Activated gamma-delta T cell (primary cell): ENCODE data around the gene PERM1.
"Not testable (repeated sequence)": the region's sequence is repeated elsewhere in the genome, so short reads cannot be mapped to it uniquely, and the experiment has no call there.

Experiments used
- DNase-seq: peaks from one replicate; lab custom pipeline; 2025; lab: John Stamatoyannopoulos, UW

Gene PERM1

GRCh38 chr1:964691-965525, 17.0 kb downstream of the PERM1 start:
- DNase-seq = no peak

- no peak for DNase-seq
These were observed 18.0 kb downstream of the PERM1 start for GRCh38 chr1:963746-964525.

GRCh38 chr1:963301-963651, 18.6 kb downstream of the PERM1 start:
- DNase-seq = no peak

- no peak for DNase-seq
These were observed 19.3 kb downstream of the PERM1 start for GRCh38 chr1:962381-963300.

DNA sequence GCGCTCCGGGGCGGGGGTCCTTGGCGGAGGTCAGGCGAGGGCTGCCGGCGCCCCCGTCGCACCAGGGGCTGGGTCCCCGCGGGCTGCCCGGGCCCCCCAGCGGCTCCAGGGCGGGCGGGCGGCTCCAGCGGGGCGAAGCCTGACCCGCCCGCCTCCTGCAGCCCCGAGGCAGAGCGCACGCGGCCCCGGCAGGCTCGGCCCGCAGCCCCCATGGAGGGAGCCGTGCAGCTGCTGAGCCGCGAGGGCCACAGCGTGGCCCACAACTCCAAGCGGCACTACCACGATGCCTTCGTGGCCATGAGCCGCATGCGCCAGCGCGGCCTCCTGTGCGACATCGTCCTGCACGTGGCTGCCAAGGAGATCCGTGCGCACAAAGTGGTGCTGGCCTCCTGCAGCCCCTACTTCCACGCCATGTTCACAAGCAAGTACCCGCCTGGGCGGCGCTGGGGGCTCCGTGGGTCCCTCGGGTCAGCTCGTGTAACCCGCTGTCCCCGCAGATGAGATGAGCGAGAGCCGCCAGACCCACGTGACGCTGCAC, 20.7 kb downstream of the PERM1 start:
- DNase-seq = no peak

GRCh38 chr1:960363-961131, 21.3 kb downstream of the PERM1 start, which contains the start of gene KLHL17:
Gene KLHL17 (plus strand): TSS chr1:960584. CDS start chr1:960694, 110 bp downstream.
- peak; percentile 73 for DNase-seq

- DNase-seq = no peak
These were observed 22.0 kb downstream of the PERM1 start for GRCh38 chr1:959731-960362.

GRCh38 chr1:958823-959730, 22.8 kb downstream of the PERM1 start, which contains the start of gene NOC2L:
Gene NOC2L (minus strand): TSS chr1:959256. CDS start chr1:959240, 16 bp downstream.
- DNase-seq = peak; percentile 92

GRCh38 chr1:956636-957035, 25.3 kb downstream of the PERM1 start:
- no peak for DNase-seq

DNA sequence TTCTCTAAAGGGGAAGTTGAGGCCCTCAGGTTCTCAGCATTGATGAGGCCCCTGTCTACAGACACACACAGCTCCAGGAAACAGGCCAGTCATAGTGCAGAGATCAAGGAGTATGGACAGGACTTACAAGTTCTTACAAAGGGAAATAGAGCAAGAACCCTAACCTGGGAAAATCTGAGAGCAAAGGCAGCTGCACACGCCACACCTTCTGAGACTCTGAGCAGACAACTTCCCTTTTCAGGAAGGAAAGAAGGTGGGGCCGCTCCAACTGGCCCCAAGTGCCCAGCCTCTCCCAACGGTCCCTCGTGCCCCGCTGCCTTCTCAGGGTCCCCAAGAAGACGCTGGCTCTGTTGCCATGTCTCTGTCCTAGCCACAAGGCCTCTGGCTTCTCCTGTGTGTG, 26.4 kb downstream of the PERM1 start:
- no peak for DNase-seq

GRCh38 chr1:954927-955326, 27.0 kb downstream of the PERM1 start:
- no peak for DNase-seq

DNA sequence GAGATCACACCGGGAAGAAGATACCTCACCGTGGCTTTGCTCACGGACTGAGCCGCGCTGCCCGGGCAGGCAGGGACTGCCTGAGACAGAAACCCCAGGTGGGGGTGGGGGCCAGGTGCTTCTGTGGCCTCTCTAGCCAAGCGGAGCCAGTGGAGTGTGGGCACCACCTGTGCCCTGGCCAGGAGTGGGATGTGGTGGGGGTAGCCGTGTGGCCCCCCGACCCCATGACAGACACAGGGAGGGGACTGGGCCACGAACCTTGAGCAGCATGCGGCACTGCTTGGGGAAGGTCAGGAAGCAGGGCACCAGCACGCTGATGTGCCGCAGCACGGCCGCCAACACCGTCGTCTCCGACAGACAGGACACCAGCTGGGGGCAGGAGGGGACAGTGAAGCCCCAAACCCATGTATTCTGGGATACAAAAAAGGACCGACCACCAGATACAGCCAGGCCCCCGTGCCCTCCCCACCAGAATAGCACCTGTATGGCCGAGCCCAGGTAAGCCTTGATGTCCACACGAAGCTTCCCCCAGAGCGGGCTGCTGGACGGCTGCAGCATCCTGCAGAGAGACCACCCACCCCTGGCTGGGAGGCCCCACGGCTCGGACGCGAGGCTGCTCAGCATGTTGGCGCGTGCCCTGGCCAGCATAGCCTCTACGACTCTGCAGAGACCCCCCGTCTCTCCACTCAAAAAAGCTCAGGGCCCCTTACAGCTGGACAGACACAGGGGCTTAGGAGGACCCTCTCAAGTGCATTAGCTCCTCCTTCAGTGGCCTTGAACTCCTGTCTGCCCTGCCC, 28.2 kb downstream of the PERM1 start:
- DNase-seq = no peak

GRCh38 chr1:952603-953002, 29.3 kb downstream of the PERM1 start:
- DNase-seq = no peak

DNA sequence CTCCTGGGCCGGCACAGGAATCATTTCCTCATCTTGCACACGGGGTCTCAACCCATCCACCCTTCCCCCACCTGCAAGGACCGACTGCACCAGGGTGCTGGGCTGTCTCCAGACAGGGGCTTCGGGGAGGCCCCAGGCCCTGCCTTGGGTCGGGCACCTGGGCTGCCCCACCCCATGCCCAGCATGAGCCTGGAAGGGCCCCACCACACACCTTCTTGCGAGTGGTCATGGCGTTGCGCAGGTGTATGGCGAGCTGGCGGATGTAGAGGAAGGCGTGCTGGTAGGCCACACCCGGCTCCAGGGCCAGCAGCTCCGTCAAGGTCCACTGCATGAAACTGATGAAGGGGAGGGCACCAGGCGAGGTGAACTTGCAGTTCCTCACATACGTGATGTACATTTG, 29.7 kb downstream of the PERM1 start:
- DNase-seq = no peak

DNA sequence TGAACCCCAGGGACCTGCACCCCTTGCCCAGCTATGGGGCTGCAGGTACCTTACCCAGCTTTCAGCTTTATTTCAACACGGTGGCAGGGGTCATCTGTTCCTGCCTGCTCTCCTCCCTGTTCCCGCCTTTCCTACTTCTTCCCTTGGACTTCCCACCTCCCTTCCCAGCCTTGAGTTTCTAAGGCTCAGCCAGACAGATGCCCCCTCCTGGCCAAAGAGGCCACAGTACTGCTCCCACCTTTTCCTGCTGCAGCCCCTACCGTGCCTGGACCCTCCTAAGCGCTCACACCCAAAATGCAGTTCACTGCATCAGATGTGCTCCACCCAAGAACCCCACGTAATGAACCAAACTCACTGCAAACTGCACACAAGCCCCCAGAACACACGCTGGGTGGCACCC, 30.5 kb downstream of the PERM1 start:
- DNase-seq = no peak

- no peak for DNase-seq
These were observed 31.0 kb downstream of the PERM1 start for GRCh38 chr1:950881-951280.

GRCh38 chr1:950268-950667, 31.6 kb downstream of the PERM1 start:
- no peak for DNase-seq

DNA sequence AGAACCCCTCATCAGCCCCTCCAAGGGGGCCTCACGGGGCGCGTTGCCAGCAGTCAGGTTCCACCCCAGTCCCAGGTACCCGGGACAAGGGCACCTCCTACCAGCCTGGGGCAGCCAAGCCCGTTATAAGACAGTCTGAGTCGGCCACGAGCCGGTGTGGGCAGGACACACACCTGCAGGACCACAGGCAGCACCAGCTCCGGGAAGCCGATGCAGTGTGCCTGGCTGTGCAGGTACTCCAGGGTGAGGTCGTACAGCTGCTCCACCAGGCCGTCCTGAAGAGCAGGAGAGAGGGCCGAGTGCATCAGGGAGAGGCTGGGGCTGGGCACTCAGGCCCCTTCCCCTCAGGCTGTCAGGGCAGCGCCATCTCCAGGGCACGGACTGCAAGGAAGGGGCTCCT, 33.9 kb downstream of the PERM1 start:
- no peak for DNase-seq

DNA sequence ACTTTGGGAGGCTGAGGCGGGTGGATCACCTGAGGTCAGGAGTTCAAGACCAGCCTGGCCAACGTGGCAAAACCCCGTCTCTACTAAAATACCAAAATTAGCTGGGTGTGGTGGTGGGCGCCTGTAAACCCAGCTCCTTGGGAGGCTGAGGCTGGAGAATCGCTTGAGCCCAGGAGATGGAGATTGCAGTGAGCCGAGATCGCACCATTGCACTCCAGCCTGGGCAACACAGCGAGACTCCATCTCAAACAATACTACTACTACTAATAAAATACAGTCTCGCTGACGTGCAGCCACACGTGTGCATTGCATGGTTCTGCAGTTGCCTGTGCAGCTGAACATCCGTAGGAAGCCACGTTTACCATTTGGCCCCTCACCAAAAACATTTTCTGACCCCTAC, 35.1 kb downstream of the PERM1 start:
- DNase-seq = not testable (repeated sequence)
